ENCODE measurements around the gene ZNF117.
"Not testable (repeated sequence)": the region's sequence is repeated elsewhere in the genome, so short reads cannot be mapped to it uniquely, and the experiment has no call there.

The ZNF117 gene

GRCh38 chr7:64946772-64947171 lies 44.1 kb downstream of the ZNF117 start:
- DNase-seq (ENCODE audit: low read depth in 2 of 2) = peak in 1 of 2 donors; percentile 4
- peak; percentile 11 for TF ChIP-seq CTCF (IDR thresholded peaks at IDR 0.05; ENCODE audit: low read depth, low read length)
- H3K4me3 ChIP-seq (replicated peaks in 1 of 2; ENCODE audit: low read depth in 2 of 2, low read length in 2 of 2) = no peak overlapping the region

- DNase-seq (ENCODE audit: low read depth in 2 of 2) = no peak
These were observed 45.2 kb downstream of the ZNF117 start for GRCh38 chr7:64945503-64946175.

GRCh38 chr7:64944667-64945502 lies 46.0 kb downstream of the ZNF117 start:
- not testable (repeated sequence) for H3K4me3 ChIP-seq (replicated peaks in 1 of 2; ENCODE audit: low read depth in 2 of 2, low read length in 2 of 2); DNase-seq (ENCODE audit: low read depth in 2 of 2)

More at GRCh38 chr7:64945503-64946175, 45.2 kb downstream of the ZNF117 start:
- H3K4me3 ChIP-seq (replicated peaks in 1 of 2; ENCODE audit: low read depth in 2 of 2, low read length in 2 of 2) = no peak overlapping the region
- TF ChIP-seq CTCF (IDR thresholded peaks at IDR 0.05; ENCODE audit: low read depth, low read length) = no peak

GRCh38 chr7:64940021-64940420 lies 50.8 kb downstream of the ZNF117 start:
- H3K4me3 ChIP-seq (replicated peaks in 1 of 2; ENCODE audit: low read depth in 2 of 2, low read length in 2 of 2); DNase-seq (ENCODE audit: low read depth in 2 of 2): not testable (repeated sequence)

GRCh38 chr7:64938540-64938939 lies 52.3 kb downstream of the ZNF117 start:
- DNase-seq (ENCODE audit: low read depth in 2 of 2) = no peak
- no peak for TF ChIP-seq CTCF (IDR thresholded peaks at IDR 0.05; ENCODE audit: low read depth, low read length)
- H3K4me3 ChIP-seq (replicated peaks in 1 of 2; ENCODE audit: low read depth in 2 of 2, low read length in 2 of 2) = no peak overlapping the region

GRCh38 chr7:64934478-64934877 lies 56.4 kb downstream of the ZNF117 start:
- no peak for DNase-seq (ENCODE audit: low read depth in 2 of 2)
- no peak overlapping the region for H3K4me3 ChIP-seq (replicated peaks in 1 of 2; ENCODE audit: low read depth in 2 of 2, low read length in 2 of 2)
- no peak for TF ChIP-seq CTCF (IDR thresholded peaks at IDR 0.05; ENCODE audit: low read depth, low read length)

- DNase-seq (ENCODE audit: low read depth in 2 of 2); H3K4me3 ChIP-seq (replicated peaks in 1 of 2; ENCODE audit: low read depth in 2 of 2, low read length in 2 of 2): not testable (repeated sequence)
These were observed 62.3 kb downstream of the ZNF117 start for GRCh38 chr7:64928252-64929187.

Data from cardiac fibroblast (primary cell).